DOHH2 (cell line): Measurements from ENCODE around the gene ANXA1.

Experiments
- EZH2phosphoT487 ChIP-seq: fragments of 200-600 bp; sonication (generic); IDR thresholded peaks from 2 replicates; pipeline ENCODE4 v1.6.1; 2017; ENCODE audit warnings: borderline replicate concordance, mild to moderate bottlenecking, antibody characterized with exemption, low read length, moderate library complexity, mixed read lengths
- TF ChIP-seq, protein P1 (sequence below): fragments of 200-600 bp; sonication (generic); IDR thresholded peaks from one replicate; pipeline ENCODE4 v1.5.1; 2014; ENCODE audit warnings: antibody characterized with exemption, mild to moderate bottlenecking, low read depth, low read length; ENCODE audit not compliant: poor library complexity, severe bottlenecking

GRCh38 chr9:73129941-73130685 is 21.6 kb upstream of the ANXA1 start:
- TF ChIP-seq, protein P1, sequence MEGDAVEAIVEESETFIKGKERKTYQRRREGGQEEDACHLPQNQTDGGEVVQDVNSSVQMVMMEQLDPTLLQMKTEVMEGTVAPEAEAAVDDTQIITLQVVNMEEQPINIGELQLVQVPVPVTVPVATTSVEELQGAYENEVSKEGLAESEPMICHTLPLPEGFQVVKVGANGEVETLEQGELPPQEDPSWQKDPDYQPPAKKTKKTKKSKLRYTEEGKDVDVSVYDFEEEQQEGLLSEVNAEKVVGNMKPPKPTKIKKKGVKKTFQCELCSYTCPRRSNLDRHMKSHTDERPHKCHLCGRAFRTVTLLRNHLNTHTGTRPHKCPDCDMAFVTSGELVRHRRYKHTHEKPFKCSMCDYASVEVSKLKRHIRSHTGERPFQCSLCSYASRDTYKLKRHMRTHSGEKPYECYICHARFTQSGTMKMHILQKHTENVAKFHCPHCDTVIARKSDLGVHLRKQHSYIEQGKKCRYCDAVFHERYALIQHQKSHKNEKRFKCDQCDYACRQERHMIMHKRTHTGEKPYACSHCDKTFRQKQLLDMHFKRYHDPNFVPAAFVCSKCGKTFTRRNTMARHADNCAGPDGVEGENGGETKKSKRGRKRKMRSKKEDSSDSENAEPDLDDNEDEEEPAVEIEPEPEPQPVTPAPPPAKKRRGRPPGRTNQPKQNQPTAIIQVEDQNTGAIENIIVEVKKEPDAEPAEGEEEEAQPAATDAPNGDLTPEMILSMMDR = no peak
- no peak for TF ChIP-seq EZH2phosphoT487
